ENCODE measurements around the gene CCNL2. TPM values are rescaled to one million over a fixed set of nuclear protein-coding genes. Genes with fewer than 3 reads are reported as not detected.

The CCNL2 gene
- total and polyA plus RNA-seq, 2 experiments from 2014 or later = 115 to 146 TPM

DNA sequence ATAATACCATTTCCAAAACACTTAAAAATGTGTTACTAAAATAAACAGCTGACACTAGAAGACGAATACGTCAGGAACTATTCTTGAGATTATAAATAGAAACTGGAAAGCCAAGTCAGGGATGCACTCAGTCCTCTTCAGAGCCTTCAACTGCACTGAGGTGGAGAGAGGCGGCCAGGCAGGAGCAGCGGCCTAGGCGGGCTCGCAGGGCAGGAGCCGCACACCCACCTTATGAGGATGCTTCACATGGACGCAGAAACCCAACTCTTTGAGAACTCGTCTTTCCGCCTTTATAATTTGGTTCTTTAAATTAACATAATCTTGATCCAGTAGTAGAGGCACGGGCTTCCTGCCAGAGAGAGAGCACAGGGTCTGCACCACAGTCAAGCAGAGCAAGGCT, 4.0 kb downstream of the CCNL2 start (continued):
- TF ChIP-seq JUNB (IDR thresholded peaks at IDR 0.05; ENCODE audit: unreplicated experiment) (no peak), EZH2 (IDR thresholded peaks at IDR 0.05; ENCODE audit: low read depth, unreplicated experiment) (no peak)
- TF ChIP-seq, protein P1, sequence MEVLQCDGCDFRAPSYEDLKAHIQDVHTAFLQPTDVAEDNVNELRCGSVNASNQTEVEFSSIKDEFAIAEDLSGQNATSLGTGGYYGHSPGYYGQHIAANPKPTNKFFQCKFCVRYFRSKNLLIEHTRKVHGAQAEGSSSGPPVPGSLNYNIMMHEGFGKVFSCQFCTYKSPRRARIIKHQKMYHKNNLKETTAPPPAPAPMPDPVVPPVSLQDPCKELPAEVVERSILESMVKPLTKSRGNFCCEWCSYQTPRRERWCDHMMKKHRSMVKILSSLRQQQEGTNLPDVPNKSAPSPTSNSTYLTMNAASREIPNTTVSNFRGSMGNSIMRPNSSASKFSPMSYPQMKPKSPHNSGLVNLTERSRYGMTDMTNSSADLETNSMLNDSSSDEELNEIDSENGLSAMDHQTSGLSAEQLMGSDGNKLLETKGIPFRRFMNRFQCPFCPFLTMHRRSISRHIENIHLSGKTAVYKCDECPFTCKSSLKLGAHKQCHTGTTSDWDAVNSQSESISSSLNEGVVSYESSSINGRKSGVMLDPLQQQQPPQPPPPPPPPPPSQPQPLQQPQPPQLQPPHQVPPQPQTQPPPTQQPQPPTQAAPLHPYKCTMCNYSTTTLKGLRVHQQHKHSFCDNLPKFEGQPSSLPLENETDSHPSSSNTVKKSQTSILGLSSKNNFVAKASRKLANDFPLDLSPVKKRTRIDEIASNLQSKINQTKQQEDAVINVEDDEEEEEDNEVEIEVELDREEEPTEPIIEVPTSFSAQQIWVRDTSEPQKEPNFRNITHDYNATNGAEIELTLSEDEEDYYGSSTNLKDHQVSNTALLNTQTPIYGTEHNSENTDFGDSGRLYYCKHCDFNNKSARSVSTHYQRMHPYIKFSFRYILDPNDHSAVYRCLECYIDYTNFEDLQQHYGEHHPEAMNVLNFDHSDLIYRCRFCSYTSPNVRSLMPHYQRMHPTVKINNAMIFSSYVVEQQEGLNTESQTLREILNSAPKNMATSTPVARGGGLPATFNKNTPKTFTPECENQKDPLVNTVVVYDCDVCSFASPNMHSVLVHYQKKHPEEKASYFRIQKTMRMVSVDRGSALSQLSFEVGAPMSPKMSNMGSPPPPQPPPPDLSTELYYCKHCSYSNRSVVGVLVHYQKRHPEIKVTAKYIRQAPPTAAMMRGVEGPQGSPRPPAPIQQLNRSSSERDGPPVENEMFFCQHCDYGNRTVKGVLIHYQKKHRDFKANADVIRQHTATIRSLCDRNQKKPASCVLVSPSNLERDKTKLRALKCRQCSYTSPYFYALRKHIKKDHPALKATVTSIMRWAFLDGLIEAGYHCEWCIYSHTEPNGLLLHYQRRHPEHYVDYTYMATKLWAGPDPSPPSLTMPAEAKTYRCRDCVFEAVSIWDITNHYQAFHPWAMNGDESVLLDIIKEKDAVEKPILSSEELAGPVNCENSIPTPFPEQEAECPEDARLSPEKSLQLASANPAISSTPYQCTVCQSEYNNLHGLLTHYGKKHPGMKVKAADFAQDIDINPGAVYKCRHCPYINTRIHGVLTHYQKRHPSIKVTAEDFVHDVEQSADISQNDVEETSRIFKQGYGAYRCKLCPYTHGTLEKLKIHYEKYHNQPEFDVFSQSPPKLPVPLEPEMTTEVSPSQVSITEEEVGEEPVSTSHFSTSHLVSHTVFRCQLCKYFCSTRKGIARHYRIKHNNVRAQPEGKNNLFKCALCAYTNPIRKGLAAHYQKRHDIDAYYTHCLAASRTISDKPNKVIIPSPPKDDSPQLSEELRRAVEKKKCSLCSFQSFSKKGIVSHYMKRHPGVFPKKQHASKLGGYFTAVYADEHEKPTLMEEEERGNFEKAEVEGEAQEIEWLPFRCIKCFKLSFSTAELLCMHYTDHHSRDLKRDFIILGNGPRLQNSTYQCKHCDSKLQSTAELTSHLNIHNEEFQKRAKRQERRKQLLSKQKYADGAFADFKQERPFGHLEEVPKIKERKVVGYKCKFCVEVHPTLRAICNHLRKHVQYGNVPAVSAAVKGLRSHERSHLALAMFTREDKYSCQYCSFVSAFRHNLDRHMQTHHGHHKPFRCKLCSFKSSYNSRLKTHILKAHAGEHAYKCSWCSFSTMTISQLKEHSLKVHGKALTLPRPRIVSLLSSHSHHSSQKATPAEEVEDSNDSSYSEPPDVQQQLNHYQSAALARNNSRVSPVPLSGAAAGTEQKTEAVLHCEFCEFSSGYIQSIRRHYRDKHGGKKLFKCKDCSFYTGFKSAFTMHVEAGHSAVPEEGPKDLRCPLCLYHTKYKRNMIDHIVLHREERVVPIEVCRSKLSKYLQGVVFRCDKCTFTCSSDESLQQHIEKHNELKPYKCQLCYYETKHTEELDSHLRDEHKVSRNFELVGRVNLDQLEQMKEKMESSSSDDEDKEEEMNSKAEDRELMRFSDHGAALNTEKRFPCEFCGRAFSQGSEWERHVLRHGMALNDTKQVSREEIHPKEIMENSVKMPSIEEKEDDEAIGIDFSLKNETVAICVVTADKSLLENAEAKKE (CRISPR knock-in tag; IDR thresholded peaks at IDR 0.05) = no peak

DNA sequence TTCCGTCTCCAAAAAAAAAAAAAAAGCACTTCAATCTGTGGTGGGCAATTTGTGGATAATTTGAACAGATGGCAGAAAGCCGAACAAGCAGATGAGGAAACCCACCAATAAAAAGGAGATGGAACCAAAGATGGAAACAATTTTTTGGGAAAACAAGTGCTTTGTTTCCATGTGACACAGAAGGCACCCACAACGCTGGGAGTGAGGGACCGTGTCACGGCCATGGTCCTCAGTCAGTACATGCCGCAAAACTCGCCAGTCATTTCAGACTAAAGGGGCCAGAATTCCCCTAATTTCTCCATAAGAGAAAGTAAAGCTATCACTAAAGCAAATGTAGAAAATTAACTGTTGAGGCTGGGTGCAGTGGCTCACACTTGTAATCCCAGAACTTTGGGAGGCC, 5.0 kb downstream of the CCNL2 start:
- H2AFZ ChIP-seq = no peak overlapping the region
- H3K36me3 ChIP-seq (ENCODE audit: insufficient read depth) = peaks cover 73% of the 10 kb centered on the region
- peaks cover 36% of the 10 kb centered on the region for H4K20me1 ChIP-seq (replicated peaks; ENCODE audit: insufficient read depth)
- H3K27me3 Mint-ChIP-seq (ENCODE audit: insufficient read depth, low read depth, poor library complexity) = peaks cover 4% of the 10 kb centered on the region
- H3F3A ChIP-seq (replicated peaks; ENCODE audit: low read depth) = peaks cover 47% of the 10 kb centered on the region
- H3K9me2 ChIP-seq (ENCODE audit: insufficient read depth) = no peaks in the 10 kb centered on the region
- no peak overlapping the region for H3K27ac ChIP-seq (ENCODE audit: low read depth)
- H3K4me1 ChIP-seq (ENCODE audit: insufficient read depth) = 0 out of 2 replicates have a peak, but pooled peaks cover 6% of the 10 kb centered on the region
- no peak overlapping the region for H3K4me3 Mint-ChIP-seq
- no peaks in the 10 kb centered on the region for H3K9me3 Mint-ChIP-seq
- DNase-seq (ENCODE audit: low spot score) (no peak), ATAC-seq (no peak)
- peaks cover 86% of the 10 kb centered on the region for H3K36me3 Mint-ChIP-seq (ENCODE audit: low read depth)
- peaks cover 63% of the 10 kb centered on the region for H3K79me2 ChIP-seq (replicated peaks; ENCODE audit: insufficient read depth)
- no peak overlapping the region for H3K27ac Mint-ChIP-seq
- H3K4me2 ChIP-seq = no peak overlapping the region
- peaks cover 3% of the 10 kb centered on the region; the same call in 2 of the 3 replicates for H3K4me1 Mint-ChIP-seq
- no peak overlapping the region for H3K4me3 ChIP-seq
- no peaks in the 10 kb centered on the region for H3K27me3 ChIP-seq (ENCODE audit: insufficient read depth)
- no peak for TF ChIP-seq CREB1 (CRISPR knock-in tag; IDR thresholded peaks at IDR 0.05; ENCODE audit: low read depth)
- TF ChIP-seq, protein P2, sequence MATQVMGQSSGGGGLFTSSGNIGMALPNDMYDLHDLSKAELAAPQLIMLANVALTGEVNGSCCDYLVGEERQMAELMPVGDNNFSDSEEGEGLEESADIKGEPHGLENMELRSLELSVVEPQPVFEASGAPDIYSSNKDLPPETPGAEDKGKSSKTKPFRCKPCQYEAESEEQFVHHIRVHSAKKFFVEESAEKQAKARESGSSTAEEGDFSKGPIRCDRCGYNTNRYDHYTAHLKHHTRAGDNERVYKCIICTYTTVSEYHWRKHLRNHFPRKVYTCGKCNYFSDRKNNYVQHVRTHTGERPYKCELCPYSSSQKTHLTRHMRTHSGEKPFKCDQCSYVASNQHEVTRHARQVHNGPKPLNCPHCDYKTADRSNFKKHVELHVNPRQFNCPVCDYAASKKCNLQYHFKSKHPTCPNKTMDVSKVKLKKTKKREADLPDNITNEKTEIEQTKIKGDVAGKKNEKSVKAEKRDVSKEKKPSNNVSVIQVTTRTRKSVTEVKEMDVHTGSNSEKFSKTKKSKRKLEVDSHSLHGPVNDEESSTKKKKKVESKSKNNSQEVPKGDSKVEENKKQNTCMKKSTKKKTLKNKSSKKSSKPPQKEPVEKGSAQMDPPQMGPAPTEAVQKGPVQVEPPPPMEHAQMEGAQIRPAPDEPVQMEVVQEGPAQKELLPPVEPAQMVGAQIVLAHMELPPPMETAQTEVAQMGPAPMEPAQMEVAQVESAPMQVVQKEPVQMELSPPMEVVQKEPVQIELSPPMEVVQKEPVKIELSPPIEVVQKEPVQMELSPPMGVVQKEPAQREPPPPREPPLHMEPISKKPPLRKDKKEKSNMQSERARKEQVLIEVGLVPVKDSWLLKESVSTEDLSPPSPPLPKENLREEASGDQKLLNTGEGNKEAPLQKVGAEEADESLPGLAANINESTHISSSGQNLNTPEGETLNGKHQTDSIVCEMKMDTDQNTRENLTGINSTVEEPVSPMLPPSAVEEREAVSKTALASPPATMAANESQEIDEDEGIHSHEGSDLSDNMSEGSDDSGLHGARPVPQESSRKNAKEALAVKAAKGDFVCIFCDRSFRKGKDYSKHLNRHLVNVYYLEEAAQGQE (IDR thresholded peaks at IDR 0.05; ENCODE audit: unreplicated experiment) = no peak
- no peak for TF ChIP-seq POLR2AphosphoS5 (IDR thresholded peaks at IDR 0.05; ENCODE audit: low read depth)
- TF ChIP-seq JUNB (IDR thresholded peaks at IDR 0.05; ENCODE audit: unreplicated experiment) = no peak
- TF ChIP-seq EZH2phosphoT487 (IDR thresholded peaks at IDR 0.05; ENCODE audit: unreplicated experiment) = no peak
- TF ChIP-seq STAT1 (IDR thresholded peaks at IDR 0.05; ENCODE audit: unreplicated experiment) = no peak
- TF ChIP-seq, protein P3, sequence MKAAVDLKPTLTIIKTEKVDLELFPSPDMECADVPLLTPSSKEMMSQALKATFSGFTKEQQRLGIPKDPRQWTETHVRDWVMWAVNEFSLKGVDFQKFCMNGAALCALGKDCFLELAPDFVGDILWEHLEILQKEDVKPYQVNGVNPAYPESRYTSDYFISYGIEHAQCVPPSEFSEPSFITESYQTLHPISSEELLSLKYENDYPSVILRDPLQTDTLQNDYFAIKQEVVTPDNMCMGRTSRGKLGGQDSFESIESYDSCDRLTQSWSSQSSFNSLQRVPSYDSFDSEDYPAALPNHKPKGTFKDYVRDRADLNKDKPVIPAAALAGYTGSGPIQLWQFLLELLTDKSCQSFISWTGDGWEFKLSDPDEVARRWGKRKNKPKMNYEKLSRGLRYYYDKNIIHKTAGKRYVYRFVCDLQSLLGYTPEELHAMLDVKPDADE (IDR thresholded peaks at IDR 0.05) = no peak
- TF ChIP-seq, protein P4, sequence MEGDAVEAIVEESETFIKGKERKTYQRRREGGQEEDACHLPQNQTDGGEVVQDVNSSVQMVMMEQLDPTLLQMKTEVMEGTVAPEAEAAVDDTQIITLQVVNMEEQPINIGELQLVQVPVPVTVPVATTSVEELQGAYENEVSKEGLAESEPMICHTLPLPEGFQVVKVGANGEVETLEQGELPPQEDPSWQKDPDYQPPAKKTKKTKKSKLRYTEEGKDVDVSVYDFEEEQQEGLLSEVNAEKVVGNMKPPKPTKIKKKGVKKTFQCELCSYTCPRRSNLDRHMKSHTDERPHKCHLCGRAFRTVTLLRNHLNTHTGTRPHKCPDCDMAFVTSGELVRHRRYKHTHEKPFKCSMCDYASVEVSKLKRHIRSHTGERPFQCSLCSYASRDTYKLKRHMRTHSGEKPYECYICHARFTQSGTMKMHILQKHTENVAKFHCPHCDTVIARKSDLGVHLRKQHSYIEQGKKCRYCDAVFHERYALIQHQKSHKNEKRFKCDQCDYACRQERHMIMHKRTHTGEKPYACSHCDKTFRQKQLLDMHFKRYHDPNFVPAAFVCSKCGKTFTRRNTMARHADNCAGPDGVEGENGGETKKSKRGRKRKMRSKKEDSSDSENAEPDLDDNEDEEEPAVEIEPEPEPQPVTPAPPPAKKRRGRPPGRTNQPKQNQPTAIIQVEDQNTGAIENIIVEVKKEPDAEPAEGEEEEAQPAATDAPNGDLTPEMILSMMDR (conservative IDR thresholded peaks at IDR 0.05; ENCODE audit: low read depth in 2 of 2) = no peak
- TF ChIP-seq ZNF331 (CRISPR knock-in tag; IDR thresholded peaks at IDR 0.05; ENCODE audit: low read depth) = no peak
- TF ChIP-seq ZNF114 (CRISPR knock-in tag; IDR thresholded peaks at IDR 0.05) = no peak
- no peak for TF ChIP-seq EZH2 (IDR thresholded peaks at IDR 0.05; ENCODE audit: low read depth, unreplicated experiment)
- TF ChIP-seq NANOG (IDR thresholded peaks at IDR 0.05; ENCODE audit: borderline replicate concordance) = no peak
